SK-N-SH (cell line): Measurements from ENCODE around the gene DCDC1. TPM values are rescaled to one million over a fixed set of nuclear protein-coding genes. Genes with fewer than 3 reads are reported as not detected.

Source experiments
- CTCF ChIA-PET: fragments of 300-600, 350-600 bp; formaldehyde crosslinking; extraction: SDS; loops from one replicate; lab custom pipeline; 2021; lab: Yijun Ruan, JAX
- POLR2A ChIA-PET: fragments of 350-600 bp; sonication (Branson Sonifier 250); formaldehyde crosslinking; extraction: SDS; loops from one replicate; lab custom pipeline; 2020; ENCODE audit warnings: antibody characterized with exemption, inconsistent platforms; lab: Yijun Ruan, JAX
- DNase-seq: peaks from one replicate; pipeline ENCODE4 v3.0.0; 2012
- H2AFZ ChIP-seq: fragments of 200-600 bp; sonication (generic); 2 replicates; pipeline ENCODE4 v1.8.1; 2016; ENCODE audit warnings: antibody characterized with exemption, mild to moderate bottlenecking, low read depth
- H3F3A ChIP-seq: fragments of 200-600 bp; sonication (generic); replicated peaks from 2 replicates; pipeline ENCODE3; 2016; ENCODE audit warnings: antibody characterized with exemption, mild to moderate bottlenecking; ENCODE audit not compliant: insufficient read depth
- H3K27ac ChIP-seq, 2 experiments: fragments of 200-500 bp in 1 of 2; fragments of 200-600 bp in 1 of 2; sonication (Bioruptor generic) in 1 of 2; sonication (generic), shearing (Covaris generic) in 1 of 2; 2 replicates each; pipeline versions ENCODE4 v1.5.1 to v1.6.1; 2014 to 2016; ENCODE audit warnings: low read depth in 2 of 2, inconsistent platforms in 1 of 2, low read length in 1 of 2, mild to moderate bottlenecking in 1 of 2, mixed read lengths in 1 of 2
- H3K27me3 ChIP-seq: fragments of 200-600 bp; sonication (generic), shearing (Covaris generic); 2 replicates; pipeline ENCODE4 v1.6.1; 2016; ENCODE audit warnings: mixed run types; ENCODE audit not compliant: insufficient read depth
- H3K36me3 ChIP-seq, 2 experiments: fragments of 200-500 bp in 1 of 2; fragments of 200-600 bp in 1 of 2; sonication (Bioruptor generic) in 1 of 2; sonication (generic) in 1 of 2; replicated peaks in 1 of 2; 2 replicates each; pipeline versions ENCODE3 to v1.5.1; 2014 to 2016; ENCODE audit warnings: low read length in 1 of 2, mild to moderate bottlenecking in 1 of 2; ENCODE audit not compliant: insufficient read depth in 2 of 2, control insufficient read depth in 1 of 2
- H3K4me1 ChIP-seq, 2 experiments: fragments of 200-500 bp in 1 of 2; fragments of 200-600 bp in 1 of 2; sonication (Bioruptor generic) in 1 of 2; sonication (generic), shearing (Covaris generic) in 1 of 2; 2 replicates each; pipeline versions ENCODE4 v1.5.1 to v1.6.1; 2014 to 2016; ENCODE audit warnings: low read depth in 1 of 2, low read length in 1 of 2, mixed run types in 1 of 2; ENCODE audit not compliant: insufficient read depth in 2 of 2, control insufficient read depth in 1 of 2
- H3K4me2 ChIP-seq: fragments of 200-600 bp; sonication (generic), shearing (Covaris generic); 2 replicates; pipeline ENCODE4 v1.6.1; 2017; ENCODE audit warnings: mixed run types
- H3K4me3 ChIP-seq, 2 experiments: fragments of 200-500 bp in 1 of 2; fragments of 200-600 bp in 1 of 2; sonication (Bioruptor generic) in 1 of 2; sonication (generic), shearing (Covaris generic) in 1 of 2; 2 replicates each; pipeline versions ENCODE4 v1.5.1 to v1.8.1; 2014 to 2016; ENCODE audit warnings: low read depth in 2 of 2, inconsistent platforms in 1 of 2, low read length in 1 of 2, mild to moderate bottlenecking in 1 of 2, mixed read lengths in 1 of 2, moderate library complexity in 1 of 2
- H3K79me2 ChIP-seq: fragments of 200-600 bp; sonication (generic); 2 replicates; pipeline ENCODE4 v1.8.1; 2017; ENCODE audit warnings: mild to moderate bottlenecking; ENCODE audit not compliant: insufficient read depth
- H3K9ac ChIP-seq: fragments of 200-600 bp; sonication (generic); 2 replicates; pipeline ENCODE4 v1.6.1; 2017; ENCODE audit warnings: mixed run types
- H3K9me2 ChIP-seq: fragments of 200-600 bp; sonication (generic); 2 replicates; pipeline ENCODE4 v1.6.1; 2017; ENCODE audit warnings: mixed run types
- H3K9me3 ChIP-seq: fragments of 200-600 bp; sonication (generic); 2 replicates; pipeline ENCODE4 v1.6.1; 2017; ENCODE audit warnings: mixed run types, mild to moderate bottlenecking, moderate library complexity
- H4K20me1 ChIP-seq: fragments of 200-600 bp; sonication (generic); 2 replicates; pipeline ENCODE4 v1.6.1; 2017; ENCODE audit warnings: mild to moderate bottlenecking, mixed run types; ENCODE audit not compliant: insufficient read depth
- ELF1 ChIP-seq: IDR thresholded peaks from 2 replicates; pipeline ENCODE4 v1.4.0; 2012
- EP300 ChIP-seq, 2 experiments: IDR thresholded peaks; 2 replicates each; pipeline versions ENCODE4 v1.4.0 to v1.6.1; 2012; ENCODE audit warnings: borderline replicate concordance in 1 of 2, low read depth in 1 of 2, low read length in 1 of 2
- FOSL2 ChIP-seq: IDR thresholded peaks from 2 replicates; pipeline ENCODE4 v1.4.0; 2012; ENCODE audit warnings: low read depth, mild to moderate bottlenecking, moderate library complexity, borderline replicate concordance
- FOXJ3 ChIP-seq: sonication (generic); formaldehyde crosslinking; IDR thresholded peaks from 2 replicates; pipeline ENCODE4 v1.5.1; 2020; ENCODE audit warnings: mild to moderate bottlenecking, missing genetic modification reagents
- FOXM1 ChIP-seq: IDR thresholded peaks from 2 replicates; pipeline ENCODE4 v1.4.0; 2012; ENCODE audit warnings: low read depth, mild to moderate bottlenecking
- GABPA ChIP-seq: IDR thresholded peaks from 2 replicates; pipeline ENCODE4 v1.4.0; 2012; ENCODE audit warnings: low read depth, mild to moderate bottlenecking
- GATA2 ChIP-seq: sonication (generic); formaldehyde crosslinking; IDR thresholded peaks from 2 replicates; pipeline ENCODE4 v1.5.0; 2020; ENCODE audit warnings: mild to moderate bottlenecking, missing genetic modification reagents
- JUND ChIP-seq: IDR thresholded peaks from 2 replicates; pipeline ENCODE4 v1.4.0; 2012
- MEF2A ChIP-seq: IDR thresholded peaks from 2 replicates; pipeline ENCODE4 v1.4.0; 2012; ENCODE audit warnings: low read depth, borderline replicate concordance
- MXI1 ChIP-seq: IDR thresholded peaks from 2 replicates; pipeline ENCODE4 v1.6.1; 2012; ENCODE audit warnings: mild to moderate bottlenecking, low read depth, low read length, improper control_type of control experiment
- NFIC ChIP-seq: IDR thresholded peaks from 2 replicates; pipeline ENCODE4 v1.4.0; 2012; ENCODE audit warnings: borderline replicate concordance
- NRF1 ChIP-seq: IDR thresholded peaks from 2 replicates; pipeline ENCODE4 v1.6.1; 2012; ENCODE audit warnings: low read depth, mild to moderate bottlenecking, low read length
- POLR2AphosphoS5 ChIP-seq: IDR thresholded peaks from 2 replicates; pipeline ENCODE4 v1.6.1; 2012; ENCODE audit warnings: low read depth, low read length
- RAD21 ChIP-seq: IDR thresholded peaks from 2 replicates; pipeline ENCODE4 v1.6.1; 2012; ENCODE audit warnings: mild to moderate bottlenecking, low read length
- RFX5 ChIP-seq: IDR thresholded peaks from 2 replicates; pipeline ENCODE4 v1.6.1; 2012; ENCODE audit warnings: mild to moderate bottlenecking, improper control_type of control experiment, low read length
- SMC3 ChIP-seq: IDR thresholded peaks from 2 replicates; pipeline ENCODE4 v1.6.1; 2012; ENCODE audit warnings: low read depth, low read length, improper control_type of control experiment
- TAF1 ChIP-seq: IDR thresholded peaks from 2 replicates; pipeline ENCODE4 v1.6.1; 2012; ENCODE audit warnings: low read depth, mild to moderate bottlenecking, low read length, moderate library complexity, borderline replicate concordance
- TCF12 ChIP-seq: IDR thresholded peaks from 2 replicates; pipeline ENCODE4 v1.4.0; 2012
- YY1 ChIP-seq: IDR thresholded peaks from 2 replicates; pipeline ENCODE4 v1.4.0; 2012; ENCODE audit warnings: low read depth, mild to moderate bottlenecking
- WGBS: methylation state at CpG from one replicate; pipeline ENCODE4 v1.1.6; 2017; ENCODE audit warnings: low lambda C conversion rate; 5-methylcytosine and 5-hydroxymethylcytosine counted together
- polyA plus RNA-seq, 3 experiments: library from polyadenylated mRNA; depleted of rRNA; stranded (reverse); fragments of >200 nt; gene quantifications; 2 replicates each; pipeline ENCODE4 v1.2.3, GENCODE V29; 2012
- TF ChIP-seq, protein P1 (sequence below): fragments of 200-600 bp; sonication (generic); IDR thresholded peaks from 2 replicates; pipeline ENCODE4 v1.6.1; 2017; ENCODE audit warnings: antibody characterized with exemption, mild to moderate bottlenecking, moderate library complexity
- TF ChIP-seq, protein P2 (sequence below): fragments of 150-350 bp; IDR thresholded peaks from 2 replicates; pipeline ENCODE4 v1.6.1; 2016; ENCODE audit warnings: mild to moderate bottlenecking, low read depth, low read length
- TF ChIP-seq, protein P3 (sequence below): fragments of 150-350 bp; IDR thresholded peaks from 2 replicates; pipeline ENCODE4 v1.6.1; 2017; ENCODE audit warnings: antibody characterized with exemption, low read length, low read depth, borderline replicate concordance
- TF ChIP-seq, protein P4 (sequence below): IDR thresholded peaks from 2 replicates; pipeline ENCODE4 v1.4.0; 2012; ENCODE audit warnings: low read depth, borderline replicate concordance
- TF ChIP-seq, protein P5 (sequence below): IDR thresholded peaks from 2 replicates; pipeline ENCODE4 v1.4.0; 2012; ENCODE audit warnings: low read depth, borderline replicate concordance

Gene DCDC1
- polyA plus RNA-seq, 1 of the 3 experiments (the other 2 are of a cell fraction) = 0.12 TPM

DNA sequence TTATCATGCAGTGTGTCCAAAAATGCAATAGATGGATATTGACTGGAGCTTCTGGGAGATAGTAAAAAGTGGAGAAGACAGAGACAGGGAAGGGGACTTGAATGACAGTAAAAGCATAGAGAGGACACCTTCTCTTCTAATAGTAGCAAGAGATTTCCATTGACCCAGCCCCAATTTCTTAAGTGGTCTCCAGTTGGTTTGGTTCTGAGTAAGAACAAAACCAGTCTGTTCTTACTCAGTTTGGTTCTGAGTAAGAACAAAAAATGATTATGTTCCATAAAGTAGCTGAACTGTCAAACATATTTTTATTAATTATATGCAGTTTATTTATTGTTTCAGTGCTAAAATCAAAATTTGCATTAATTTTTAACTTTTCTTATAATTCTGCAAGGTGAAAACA lies 466.6 kb downstream of the DCDC1 start:
- no peaks in the 10 kb centered on the region for H3K27me3 ChIP-seq
- no peaks in the 10 kb centered on the region for H3K4me1 ChIP-seq
- H3K4me2 ChIP-seq = no peak overlapping the region
- CTCF ChIA-PET = interaction anchor here (1.3 to 5.1 kb wide), 3 partner anchors 11 to 48 kb away, joined by 3 to 28 read pairs (median 3); no protein-coding TSS in a partner anchor
- H3F3A ChIP-seq = no peaks in the 10 kb centered on the region
- no peaks in the 10 kb centered on the region for H3K36me3 ChIP-seq
- no peaks in the 10 kb centered on the region for H4K20me1 ChIP-seq
- H3K27ac ChIP-seq = no peak overlapping the region
- H3K9me3 ChIP-seq = no peaks in the 10 kb centered on the region
- H3K79me2 ChIP-seq = no peaks in the 10 kb centered on the region
- TF ChIP-seq GATA2 (CRISPR knock-in tag) = no peak
- no peak for TF ChIP-seq EP300 (IDR thresholded peaks at IDR 0.05; ENCODE audit: borderline replicate concordance in 1 of 2, low read depth in 1 of 2, low read length in 1 of 2)
- no peak for TF ChIP-seq FOSL2
- no peak for TF ChIP-seq SMC3
- no peak for TF ChIP-seq YY1
- no peak for TF ChIP-seq TAF1
- no peak for TF ChIP-seq RFX5
- no peak for TF ChIP-seq NRF1
- TF ChIP-seq, protein P1, sequence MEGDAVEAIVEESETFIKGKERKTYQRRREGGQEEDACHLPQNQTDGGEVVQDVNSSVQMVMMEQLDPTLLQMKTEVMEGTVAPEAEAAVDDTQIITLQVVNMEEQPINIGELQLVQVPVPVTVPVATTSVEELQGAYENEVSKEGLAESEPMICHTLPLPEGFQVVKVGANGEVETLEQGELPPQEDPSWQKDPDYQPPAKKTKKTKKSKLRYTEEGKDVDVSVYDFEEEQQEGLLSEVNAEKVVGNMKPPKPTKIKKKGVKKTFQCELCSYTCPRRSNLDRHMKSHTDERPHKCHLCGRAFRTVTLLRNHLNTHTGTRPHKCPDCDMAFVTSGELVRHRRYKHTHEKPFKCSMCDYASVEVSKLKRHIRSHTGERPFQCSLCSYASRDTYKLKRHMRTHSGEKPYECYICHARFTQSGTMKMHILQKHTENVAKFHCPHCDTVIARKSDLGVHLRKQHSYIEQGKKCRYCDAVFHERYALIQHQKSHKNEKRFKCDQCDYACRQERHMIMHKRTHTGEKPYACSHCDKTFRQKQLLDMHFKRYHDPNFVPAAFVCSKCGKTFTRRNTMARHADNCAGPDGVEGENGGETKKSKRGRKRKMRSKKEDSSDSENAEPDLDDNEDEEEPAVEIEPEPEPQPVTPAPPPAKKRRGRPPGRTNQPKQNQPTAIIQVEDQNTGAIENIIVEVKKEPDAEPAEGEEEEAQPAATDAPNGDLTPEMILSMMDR = no peak
- no peak overlapping the region for H2AFZ ChIP-seq
- no peak overlapping the region for H3K4me3 ChIP-seq
- no peak overlapping the region for H3K9ac ChIP-seq
- H3K9me2 ChIP-seq = no peaks in the 10 kb centered on the region; the same call in 1 of the 2 replicates
- POLR2A ChIA-PET = no interaction called here
- no peak for DNase-seq

DNA sequence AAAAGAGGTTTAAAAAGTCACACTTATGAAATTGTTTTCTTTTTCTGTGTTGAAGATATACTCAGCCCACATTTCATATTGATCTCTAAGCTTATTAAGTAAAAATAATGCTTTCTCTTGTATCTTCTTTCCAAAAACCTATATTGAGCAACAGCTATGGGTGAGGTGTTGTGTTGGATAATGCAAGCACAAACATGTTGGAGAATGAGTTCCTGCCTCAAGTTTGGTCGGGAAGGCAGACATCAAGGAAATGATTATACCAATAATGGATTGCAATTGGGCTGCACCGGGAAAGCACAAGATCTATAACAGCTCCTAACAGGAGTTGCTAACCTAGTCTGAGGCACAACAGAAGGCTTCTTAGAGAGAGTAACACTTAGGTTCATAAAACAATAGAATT lies 474.5 kb downstream of the DCDC1 start:
- CTCF ChIA-PET = interaction anchor here (0.6 to 1.3 kb wide), 3 partner anchors 32 to 549 kb away, joined by 3 to 4 read pairs (median 3); no protein-coding TSS in a partner anchor
- no peaks in the 10 kb centered on the region for H3K4me1 ChIP-seq
- no peaks in the 10 kb centered on the region for H3K9me3 ChIP-seq
- no peaks in the 10 kb centered on the region for H3K79me2 ChIP-seq
- no peak overlapping the region for H3K4me3 ChIP-seq
- WGBS = 66% methylated on average over 2 of the region's 2 CpGs
- H3K4me2 ChIP-seq = no peak overlapping the region
- H2AFZ ChIP-seq = no peak overlapping the region
- no peak for DNase-seq
- no peaks in the 10 kb centered on the region for H3K27me3 ChIP-seq
- H3K36me3 ChIP-seq = no peaks in the 10 kb centered on the region
- H3K9ac ChIP-seq = no peak overlapping the region
- H4K20me1 ChIP-seq = no peaks in the 10 kb centered on the region
- no peak overlapping the region for H3K27ac ChIP-seq
- no peaks in the 10 kb centered on the region for H3F3A ChIP-seq
- H3K9me2 ChIP-seq = no peaks in the 10 kb centered on the region
- POLR2A ChIA-PET = no interaction called here
- TF ChIP-seq, protein P2, sequence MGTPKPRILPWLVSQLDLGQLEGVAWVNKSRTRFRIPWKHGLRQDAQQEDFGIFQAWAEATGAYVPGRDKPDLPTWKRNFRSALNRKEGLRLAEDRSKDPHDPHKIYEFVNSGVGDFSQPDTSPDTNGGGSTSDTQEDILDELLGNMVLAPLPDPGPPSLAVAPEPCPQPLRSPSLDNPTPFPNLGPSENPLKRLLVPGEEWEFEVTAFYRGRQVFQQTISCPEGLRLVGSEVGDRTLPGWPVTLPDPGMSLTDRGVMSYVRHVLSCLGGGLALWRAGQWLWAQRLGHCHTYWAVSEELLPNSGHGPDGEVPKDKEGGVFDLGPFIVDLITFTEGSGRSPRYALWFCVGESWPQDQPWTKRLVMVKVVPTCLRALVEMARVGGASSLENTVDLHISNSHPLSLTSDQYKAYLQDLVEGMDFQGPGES = no peak
- no peak for TF ChIP-seq TCF12
- no peak for TF ChIP-seq JUND
- no peak for TF ChIP-seq NFIC
- TF ChIP-seq, protein P3, sequence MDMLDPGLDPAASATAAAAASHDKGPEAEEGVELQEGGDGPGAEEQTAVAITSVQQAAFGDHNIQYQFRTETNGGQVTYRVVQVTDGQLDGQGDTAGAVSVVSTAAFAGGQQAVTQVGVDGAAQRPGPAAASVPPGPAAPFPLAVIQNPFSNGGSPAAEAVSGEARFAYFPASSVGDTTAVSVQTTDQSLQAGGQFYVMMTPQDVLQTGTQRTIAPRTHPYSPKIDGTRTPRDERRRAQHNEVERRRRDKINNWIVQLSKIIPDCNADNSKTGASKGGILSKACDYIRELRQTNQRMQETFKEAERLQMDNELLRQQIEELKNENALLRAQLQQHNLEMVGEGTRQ = no peak
- TF ChIP-seq, protein P4, sequence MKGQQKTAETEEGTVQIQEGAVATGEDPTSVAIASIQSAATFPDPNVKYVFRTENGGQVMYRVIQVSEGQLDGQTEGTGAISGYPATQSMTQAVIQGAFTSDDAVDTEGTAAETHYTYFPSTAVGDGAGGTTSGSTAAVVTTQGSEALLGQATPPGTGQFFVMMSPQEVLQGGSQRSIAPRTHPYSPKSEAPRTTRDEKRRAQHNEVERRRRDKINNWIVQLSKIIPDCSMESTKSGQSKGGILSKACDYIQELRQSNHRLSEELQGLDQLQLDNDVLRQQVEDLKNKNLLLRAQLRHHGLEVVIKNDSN = no peak
- no peak for TF ChIP-seq YY1
- TF ChIP-seq MXI1 = no peak
- TF ChIP-seq POLR2AphosphoS5 = no peak
- no peak for TF ChIP-seq MEF2A
- no peak for TF ChIP-seq RAD21
- TF ChIP-seq FOXJ3 (CRISPR knock-in tag) = no peak
- no peak for TF ChIP-seq FOXM1
- TF ChIP-seq GABPA = no peak
- TF ChIP-seq, protein P5, sequence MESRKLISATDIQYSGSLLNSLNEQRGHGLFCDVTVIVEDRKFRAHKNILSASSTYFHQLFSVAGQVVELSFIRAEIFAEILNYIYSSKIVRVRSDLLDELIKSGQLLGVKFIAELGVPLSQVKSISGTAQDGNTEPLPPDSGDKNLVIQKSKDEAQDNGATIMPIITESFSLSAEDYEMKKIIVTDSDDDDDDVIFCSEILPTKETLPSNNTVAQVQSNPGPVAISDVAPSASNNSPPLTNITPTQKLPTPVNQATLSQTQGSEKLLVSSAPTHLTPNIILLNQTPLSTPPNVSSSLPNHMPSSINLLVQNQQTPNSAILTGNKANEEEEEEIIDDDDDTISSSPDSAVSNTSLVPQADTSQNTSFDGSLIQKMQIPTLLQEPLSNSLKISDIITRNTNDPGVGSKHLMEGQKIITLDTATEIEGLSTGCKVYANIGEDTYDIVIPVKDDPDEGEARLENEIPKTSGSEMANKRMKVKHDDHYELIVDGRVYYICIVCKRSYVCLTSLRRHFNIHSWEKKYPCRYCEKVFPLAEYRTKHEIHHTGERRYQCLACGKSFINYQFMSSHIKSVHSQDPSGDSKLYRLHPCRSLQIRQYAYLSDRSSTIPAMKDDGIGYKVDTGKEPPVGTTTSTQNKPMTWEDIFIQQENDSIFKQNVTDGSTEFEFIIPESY = no peak
- TF ChIP-seq NRF1 = no peak
- no peak for TF ChIP-seq ELF1
- no peak for TF ChIP-seq SMC3
- TF ChIP-seq TAF1 = no peak
